HepG2 (cell line): ENCODE measurements around the gene PRPSAP1. TPM values are rescaled to one million over a fixed set of nuclear protein-coding genes. Genes with fewer than 3 reads are reported as not detected.

Source experiments
- ATAC-seq: fragments of 200-7000 bp; cut with Tn5 transposase; 3 replicates; pipeline ENCODE4 v1.9.1; 2020; ENCODE audit warnings: mild to moderate bottlenecking, moderate library complexity
- BruUV-seq: library from RNA; stranded (reverse); fragments of 400-500 nt; replicated peaks from 2 replicates; lab custom pipeline; 2021; lab: Mats Ljungman, UMichigan
- CTCF ChIA-PET: fragments of 300-600 bp; formaldehyde crosslinking; extraction: SDS; loops from one replicate; lab custom pipeline; 2021; ENCODE audit warnings: low total read pairs, inconsistent platforms, low intra/inter-chr PET ratio; lab: Yijun Ruan, JAX
- POLR2A ChIA-PET: fragments of 350-600 bp; sonication (Branson Sonifier 250); formaldehyde crosslinking; loops from one replicate; lab custom pipeline; 2020; ENCODE audit warnings: antibody characterized with exemption, inconsistent platforms; lab: Yijun Ruan, JAX
- DNase-seq: peaks from one replicate; pipeline ENCODE4 v3.0.0-alpha.2; 2015; ENCODE audit warnings: low spot score
- FAIRE-seq: peaks from 3 replicates; lab custom pipeline; 2011; peaks lifted over from hg19 to GRCh38; lab: Jason Lieb, UNC
- H2AFZ ChIP-seq: one replicate; pipeline ENCODE4 v1.6.1; 2011; ENCODE audit warnings: low read length, inconsistent platforms
- H3K27ac ChIP-seq: fragments of 300-600 bp; 3 replicates; pipeline ENCODE4 v1.8.0; 2011; ENCODE audit warnings: mixed run types, mild to moderate bottlenecking, mixed read lengths, low read length, inconsistent platforms; ENCODE audit not compliant: insufficient read depth; ENCODE audit errors: extremely low read length
- H3K27me3 ChIP-seq, 2 experiments: fragments of 200-600 bp in 1 of 2; 2 replicates in 1 of 2; 3 replicates in 1 of 2; pipeline versions ENCODE4 v1.6.0 to v1.8.0; 2011; ENCODE audit warnings: low read length in 2 of 2, mild to moderate bottlenecking in 2 of 2, moderate library complexity in 2 of 2, inconsistent platforms in 1 of 2; ENCODE audit not compliant: insufficient read depth in 2 of 2, control insufficient read depth in 1 of 2
- H3K36me3 ChIP-seq, 2 experiments: fragments of 200-600 bp in 1 of 2; replicated peaks in 1 of 2; 2 replicates in 1 of 2; 3 replicates in 1 of 2; pipeline versions ENCODE4 v1.5.1 to v1.8.0; 2011; ENCODE audit warnings: low read length in 2 of 2, inconsistent platforms in 1 of 2; ENCODE audit not compliant: insufficient read depth in 2 of 2, control insufficient read depth in 1 of 2
- H3K4me1 ChIP-seq: 2 replicates; pipeline ENCODE4 v1.5.1; 2012; ENCODE audit warnings: low read length, inconsistent platforms; ENCODE audit not compliant: insufficient read depth
- H3K4me2 ChIP-seq: 2 replicates; pipeline ENCODE4 v1.6.0; 2011; ENCODE audit warnings: low read depth, low read length, inconsistent platforms
- H3K4me3 ChIP-seq, 3 experiments: fragments of 200-600 bp in 1 of 3; sonication (generic), shearing (Covaris generic) in 1 of 3; replicated peaks in 1 of 3; 2 replicates each; pipeline ENCODE4 v1.5.1; 2011 to 2016; ENCODE audit warnings: low read length in 3 of 3, inconsistent platforms in 2 of 3, low read depth in 2 of 3, mild to moderate bottlenecking in 2 of 3, control low read depth in 1 of 3, mixed read lengths in 1 of 3; ENCODE audit not compliant: insufficient read depth in 1 of 3
- H3K79me2 ChIP-seq: one replicate; pipeline ENCODE4 v1.6.1; 2011; ENCODE audit warnings: low read length, inconsistent platforms; ENCODE audit not compliant: insufficient read depth
- H3K9ac ChIP-seq: 2 replicates; pipeline ENCODE4 v1.6.0; 2011; ENCODE audit warnings: mild to moderate bottlenecking, low read depth, low read length, inconsistent platforms; ENCODE audit not compliant: insufficient read depth
- H3K9me3 ChIP-seq: 2 replicates; pipeline ENCODE4 v1.5.1; 2012; ENCODE audit warnings: mild to moderate bottlenecking, low read length
- H4K20me1 ChIP-seq: 2 replicates; pipeline ENCODE4 v1.6.0; 2011; ENCODE audit warnings: inconsistent platforms, mild to moderate bottlenecking, low read length, moderate library complexity; ENCODE audit not compliant: insufficient read depth
- AFF4 ChIP-seq: sonication (generic); formaldehyde crosslinking; IDR thresholded peaks from 2 replicates; pipeline ENCODE4 v1.4.0; 2020; ENCODE audit warnings: missing genetic modification reagents
- BORCS8-MEF2B ChIP-seq: sonication (generic); formaldehyde crosslinking; IDR thresholded peaks from 2 replicates; pipeline ENCODE4 v1.8.0; 2022; ENCODE audit warnings: mild to moderate bottlenecking, missing genetic modification reagents
- JUN ChIP-seq: sonication (generic); formaldehyde crosslinking; IDR thresholded peaks from 2 replicates; pipeline ENCODE4 v1.4.0; 2020; ENCODE audit warnings: mild to moderate bottlenecking, missing genetic modification reagents
- MATR3 ChIP-seq: sonication (generic); formaldehyde crosslinking; IDR thresholded peaks from 2 replicates; pipeline ENCODE4 v1.4.0; 2020; ENCODE audit warnings: missing genetic modification reagents
- MIXL1 ChIP-seq: IDR thresholded peaks from 2 replicates; pipeline ENCODE4 v1.6.1; 2016
- MTA1 ChIP-seq: sonication (generic); formaldehyde crosslinking; IDR thresholded peaks from 2 replicates; pipeline ENCODE4 v1.4.0; 2020; ENCODE audit warnings: missing genetic modification reagents, mild to moderate bottlenecking, borderline replicate concordance
- NCOA1 ChIP-seq: sonication (generic); formaldehyde crosslinking; IDR thresholded peaks from 2 replicates; pipeline ENCODE4 v1.9.0; 2021; ENCODE audit warnings: missing genetic modification reagents
- RBM39 ChIP-seq: fragments of 200-400 bp; formaldehyde crosslinking; IDR thresholded peaks from one replicate; pipeline ENCODE4 v1.6.1; 2018; ENCODE audit warnings: antibody characterized with exemption, mild to moderate bottlenecking, low read depth, low read length; ENCODE audit not compliant: poor library complexity, severe bottlenecking
- SP5 ChIP-seq: IDR thresholded peaks from 2 replicates; pipeline ENCODE4 v1.6.1; 2016; ENCODE audit warnings: low read depth, borderline replicate concordance
- TBL1XR1 ChIP-seq: fragments of 150-350 bp; IDR thresholded peaks from 2 replicates; pipeline ENCODE4 v1.6.1; 2014; ENCODE audit warnings: borderline replicate concordance, low read length; ENCODE audit not compliant: partially characterized antibody
- TCF7L2 ChIP-seq: IDR thresholded peaks from 2 replicates; pipeline ENCODE4 v1.6.1; 2011; ENCODE audit warnings: mild to moderate bottlenecking, low read depth, low read length, moderate library complexity
- ZNF136 ChIP-seq: sonication (generic); formaldehyde crosslinking; IDR thresholded peaks from 2 replicates; pipeline ENCODE4 v1.8.1; 2022; ENCODE audit warnings: low read depth, mild to moderate bottlenecking, moderate library complexity, missing genetic modification reagents
- ZNF260 ChIP-seq: sonication (generic); formaldehyde crosslinking; IDR thresholded peaks from 2 replicates; pipeline ENCODE4 v1.4.0; 2020; ENCODE audit warnings: missing genetic modification reagents, low read depth, mild to moderate bottlenecking, borderline replicate concordance
- WGBS: methylation state at CpG from one replicate; pipeline ENCODE4 v1.1.6; 2017; ENCODE audit warnings: low lambda C conversion rate; 5-methylcytosine and 5-hydroxymethylcytosine counted together
- in situ Hi-C: cut with HindIII; loops from 2 replicates; pipeline ENCODE4 v1.10.0; 2017; ENCODE audit warnings: low pct_unique_long_range_greater_than_20kb; ENCODE audit not compliant: extremely low pct_ligation_motif_present
- intact Hi-C: fragments of 100-400 bp; cut with micrococcal nuclease; formaldehyde crosslinking; loops from one replicate; pipeline ENCODE4 v1.10.0; 2022; ENCODE audit not compliant: unreplicated experiment
- polyA plus RNA-seq, 8 experiments: library from polyadenylated mRNA; depleted of rRNA in 3 of 8; stranded (reverse) in 7 of 8; unstranded in 1 of 8; fragments of >200 nt; fragmentation: Illumina TruSeq in 4 of 8; extraction: Trizol in 4 of 8; gene quantifications; 2 replicates each; pipeline versions ENCODE4 v1.2.1 to v1.2.3, GENCODE V29; 2011 to 2016; ENCODE audit warnings: low read depth in 4 of 8, missing spikeins in 1 of 8, mixed read lengths in 1 of 8; ENCODE audit not compliant: insufficient read depth in 1 of 8
- total RNA-seq, 5 experiments: library from RNA; depleted of rRNA; stranded (reverse); fragments of >200 nt; fragmentation: Illumina TruSeq; extraction: Trizol; gene quantifications; 2 replicates each; pipeline ENCODE4 v1.2.3, GENCODE V29; 2016; ENCODE audit warnings: low read depth in 1 of 5
- TF ChIP-seq, protein P1 (sequence below): sonication (generic); formaldehyde crosslinking; IDR thresholded peaks from 2 replicates; pipeline ENCODE4 v1.4.0; 2020; ENCODE audit warnings: mild to moderate bottlenecking, missing genetic modification reagents
- TF ChIP-seq, protein P2 (sequence below): sonication (generic); formaldehyde crosslinking; IDR thresholded peaks from 2 replicates; pipeline ENCODE4 v1.4.0; 2020; ENCODE audit warnings: missing genetic modification reagents

The PRPSAP1 gene
- total and polyA plus RNA-seq, 2 of the 13 experiments (the other 11 are each of a cell fraction or from before 2014, with no cell fraction given) = 91.1 to 314 TPM

DNA sequence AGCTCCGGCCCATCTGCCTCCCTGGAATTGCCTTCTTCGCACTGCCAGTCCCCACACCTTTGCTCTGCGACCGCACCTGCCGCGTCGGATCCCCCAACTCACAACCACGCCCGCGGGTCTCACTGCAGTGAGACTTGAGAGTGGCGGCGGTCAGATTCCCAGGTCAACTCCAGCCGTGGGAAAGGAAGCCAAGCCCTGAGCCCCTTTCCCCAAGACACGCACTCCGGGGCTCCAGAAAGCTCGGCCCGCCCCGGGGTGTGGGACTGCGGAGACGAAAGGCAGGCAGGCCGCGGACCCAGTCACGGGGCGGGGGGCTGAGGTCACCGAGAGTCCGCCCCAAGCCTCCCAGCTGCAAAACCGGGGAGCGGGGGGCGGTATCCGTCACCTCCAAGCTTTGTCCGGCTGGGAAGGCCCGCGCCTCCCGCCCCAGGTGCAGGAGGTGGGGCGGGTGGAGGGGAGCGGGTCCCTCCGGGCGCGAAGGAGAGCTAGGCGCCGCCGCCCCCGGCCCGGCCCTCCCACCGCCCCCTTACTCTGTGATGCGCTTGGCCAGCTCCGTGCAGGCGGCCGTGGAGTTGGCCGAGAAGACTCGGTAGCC, 615 bp downstream of the PRPSAP1 start:
- peak overlapping the region; percentile 87 to 99 (median 98) for H3K4me3 ChIP-seq
- H3K9me3 ChIP-seq = no peaks in the 10 kb centered on the region
- H3K9ac ChIP-seq = peak overlapping the region; percentile 96
- peak overlapping the region; percentile 96 for H3K4me2 ChIP-seq
- H4K20me1 ChIP-seq = no peaks in the 10 kb centered on the region
- WGBS = 0% methylated on average over 9 of the region's 51 CpGs
- no peak overlapping the region for H2AFZ ChIP-seq
- no TSS peak for BruUV-seq
- H3K27me3 ChIP-seq = no peaks in the 10 kb centered on the region; a peak in 1 of 5 replicates
- peaks cover 3 to 7% of the 10 kb centered on the region in 2 experiments; a peak in 3 of 5 replicates for H3K36me3 ChIP-seq
- no peak for FAIRE-seq
- in situ Hi-C loops (loop anchor here (5.0 kb wide), 1 partner anchor 34 kb away; no protein-coding TSS in a partner anchor), intact Hi-C loops (no loop called here)
- peak overlapping the region; percentile 99 for H3K27ac ChIP-seq
- peaks cover 55% of the 10 kb centered on the region for H3K4me1 ChIP-seq
- no peak for DNase-seq
- ChIA-PET CTCF (interaction anchor here (1.8 kb wide), 1 partner anchor 33 kb away, joined by 6 read pairs; no protein-coding TSS in a partner anchor), POLR2A (interaction anchor here (0.8 to 24.7 kb wide), 17 partner anchors 9 to 261 kb away, joined by 3 to 1379 read pairs (median 6); partner anchors contain the start of genes RHBDF2 and SPHK1)
- H3K79me2 ChIP-seq = peaks cover 49% of the 10 kb centered on the region
- ATAC-seq = peak; percentile 21
- no peak for TF ChIP-seq MIXL1 (CRISPR knock-in tag)
- TF ChIP-seq MATR3 = no peak
- TF ChIP-seq ZNF136 (CRISPR knock-in tag) = no peak
- no peak for TF ChIP-seq ZNF260 (CRISPR knock-in tag)
- TF ChIP-seq AFF4 (CRISPR knock-in tag) = no peak
- TF ChIP-seq, protein P1, sequence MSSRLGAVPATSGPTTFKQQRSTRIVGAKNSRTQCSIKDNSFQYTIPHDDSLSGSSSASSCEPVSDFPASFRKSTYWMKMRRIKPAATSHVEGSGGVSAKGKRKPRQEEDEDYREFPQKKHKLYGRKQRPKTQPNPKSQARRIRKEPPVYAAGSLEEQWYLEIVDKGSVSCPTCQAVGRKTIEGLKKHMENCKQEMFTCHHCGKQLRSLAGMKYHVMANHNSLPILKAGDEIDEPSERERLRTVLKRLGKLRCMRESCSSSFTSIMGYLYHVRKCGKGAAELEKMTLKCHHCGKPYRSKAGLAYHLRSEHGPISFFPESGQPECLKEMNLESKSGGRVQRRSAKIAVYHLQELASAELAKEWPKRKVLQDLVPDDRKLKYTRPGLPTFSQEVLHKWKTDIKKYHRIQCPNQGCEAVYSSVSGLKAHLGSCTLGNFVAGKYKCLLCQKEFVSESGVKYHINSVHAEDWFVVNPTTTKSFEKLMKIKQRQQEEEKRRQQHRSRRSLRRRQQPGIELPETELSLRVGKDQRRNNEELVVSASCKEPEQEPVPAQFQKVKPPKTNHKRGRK (CRISPR knock-in tag) = no peak
- TF ChIP-seq MTA1 (CRISPR knock-in tag) = peak; percentile 33; the same call in 1 of the 2 replicates
- no peak for TF ChIP-seq TCF7L2
- TF ChIP-seq BORCS8-MEF2B (CRISPR knock-in tag) = no peak; the same call in 1 of the 2 replicates
- TF ChIP-seq JUN = no peak
- TF ChIP-seq, protein P2, sequence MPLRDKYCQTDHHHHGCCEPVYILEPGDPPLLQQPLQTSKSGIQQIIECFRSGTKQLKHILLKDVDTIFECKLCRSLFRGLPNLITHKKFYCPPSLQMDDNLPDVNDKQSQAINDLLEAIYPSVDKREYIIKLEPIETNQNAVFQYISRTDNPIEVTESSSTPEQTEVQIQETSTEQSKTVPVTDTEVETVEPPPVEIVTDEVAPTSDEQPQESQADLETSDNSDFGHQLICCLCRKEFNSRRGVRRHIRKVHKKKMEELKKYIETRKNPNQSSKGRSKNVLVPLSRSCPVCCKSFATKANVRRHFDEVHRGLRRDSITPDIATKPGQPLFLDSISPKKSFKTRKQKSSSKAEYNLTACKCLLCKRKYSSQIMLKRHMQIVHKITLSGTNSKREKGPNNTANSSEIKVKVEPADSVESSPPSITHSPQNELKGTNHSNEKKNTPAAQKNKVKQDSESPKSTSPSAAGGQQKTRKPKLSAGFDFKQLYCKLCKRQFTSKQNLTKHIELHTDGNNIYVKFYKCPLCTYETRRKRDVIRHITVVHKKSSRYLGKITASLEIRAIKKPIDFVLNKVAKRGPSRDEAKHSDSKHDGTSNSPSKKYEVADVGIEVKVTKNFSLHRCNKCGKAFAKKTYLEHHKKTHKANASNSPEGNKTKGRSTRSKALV (CRISPR knock-in tag) = no peak
- TF ChIP-seq RBM39 = peak; percentile 32
- TF ChIP-seq NCOA1 (CRISPR knock-in tag) = no peak
- no peak for TF ChIP-seq SP5
- no peak for TF ChIP-seq TBL1XR1
